Inflammatory macrophage treated with lipopolysaccharide for 1 hour (primary cell): ENCODE measurements around the gene DLG2.

Experiments
- DNase-seq, 2 donors: peaks; one replicate each; pipeline ENCODE4 v3.0.0-alpha.2; 2020 to 2022

Gene DLG2

GRCh38 chr11:84430661-84431060 is 1196.5 kb downstream of the DLG2 start:
- no peak for DNase-seq

GRCh38 chr11:84425673-84426072 is 1201.5 kb downstream of the DLG2 start:
- no peak for DNase-seq

- no peak for DNase-seq
Observed at GRCh38 chr11:84420271-84420670, 1206.9 kb downstream of the DLG2 start.

GRCh38 chr11:84419616-84420015 is 1207.5 kb downstream of the DLG2 start:
- DNase-seq: no peak

GRCh38 chr11:84414920-84415319 is 1212.2 kb downstream of the DLG2 start:
- no peak for DNase-seq

- DNase-seq: no peak
Observed at GRCh38 chr11:84413549-84413948, 1213.6 kb downstream of the DLG2 start.

- no peak for DNase-seq
Observed at GRCh38 chr11:84412862-84413261, 1214.3 kb downstream of the DLG2 start.

GRCh38 chr11:84408946-84409411 is 1218.2 kb downstream of the DLG2 start:
- DNase-seq: no peak

GRCh38 chr11:84407091-84407490 is 1220.1 kb downstream of the DLG2 start:
- no peak for DNase-seq

- no peak for DNase-seq
Observed at GRCh38 chr11:84398017-84398626, 1229.0 kb downstream of the DLG2 start.

- DNase-seq: no peak
Observed at GRCh38 chr11:84396521-84396920, 1230.6 kb downstream of the DLG2 start.

- DNase-seq: no peak
Observed at GRCh38 chr11:84390441-84391078, 1236.6 kb downstream of the DLG2 start.

- DNase-seq: no peak
Observed at GRCh38 chr11:84389696-84390095, 1237.4 kb downstream of the DLG2 start.

GRCh38 chr11:84384731-84385130 is 1242.4 kb downstream of the DLG2 start:
- peak; percentile 1 to 42 for DNase-seq

GRCh38 chr11:84383576-84383975 is 1243.6 kb downstream of the DLG2 start:
- no peak for DNase-seq

- DNase-seq: no peak
Observed at GRCh38 chr11:84381666-84382065, 1245.5 kb downstream of the DLG2 start.

GRCh38 chr11:84372381-84372950 is 1254.7 kb downstream of the DLG2 start:
- DNase-seq: no peak

GRCh38 chr11:84358034-84358433 is 1269.1 kb downstream of the DLG2 start:
- DNase-seq: no peak

GRCh38 chr11:84355911-84356310 is 1271.2 kb downstream of the DLG2 start:
- no peak for DNase-seq

GRCh38 chr11:84345597-84345996 is 1281.5 kb downstream of the DLG2 start:
- DNase-seq: no peak

- DNase-seq: no peak
Observed at GRCh38 chr11:84345027-84345426, 1282.1 kb downstream of the DLG2 start.

GRCh38 chr11:84339796-84340195 is 1287.3 kb downstream of the DLG2 start:
- DNase-seq: no peak

- no peak for DNase-seq
Observed at GRCh38 chr11:84333221-84333620, 1293.9 kb downstream of the DLG2 start.

GRCh38 chr11:84322211-84322610 is 1304.9 kb downstream of the DLG2 start:
- DNase-seq: no peak

GRCh38 chr11:84319863-84320262 is 1307.3 kb downstream of the DLG2 start:
- DNase-seq: no peak
